Measurements from ENCODE around the gene SSPN.
A peak's percentile ranks its signal among the peaks of the same experiment; 100 is the strongest.

The SSPN gene

GRCh38 chr12:26195250-26195640, at the start of gene SSPN:
Gene SSPN, plus strand, starts transcription at chr12:26195573. Its CDS starts 100 bp downstream, at chr12:26195673.
- no peak for DNase-seq (ENCODE audit: low spot score)

GRCh38 chr12:26148291-26148690, 47.1 kb upstream of the SSPN start:
- no peak for DNase-seq (ENCODE audit: low spot score)

DNA sequence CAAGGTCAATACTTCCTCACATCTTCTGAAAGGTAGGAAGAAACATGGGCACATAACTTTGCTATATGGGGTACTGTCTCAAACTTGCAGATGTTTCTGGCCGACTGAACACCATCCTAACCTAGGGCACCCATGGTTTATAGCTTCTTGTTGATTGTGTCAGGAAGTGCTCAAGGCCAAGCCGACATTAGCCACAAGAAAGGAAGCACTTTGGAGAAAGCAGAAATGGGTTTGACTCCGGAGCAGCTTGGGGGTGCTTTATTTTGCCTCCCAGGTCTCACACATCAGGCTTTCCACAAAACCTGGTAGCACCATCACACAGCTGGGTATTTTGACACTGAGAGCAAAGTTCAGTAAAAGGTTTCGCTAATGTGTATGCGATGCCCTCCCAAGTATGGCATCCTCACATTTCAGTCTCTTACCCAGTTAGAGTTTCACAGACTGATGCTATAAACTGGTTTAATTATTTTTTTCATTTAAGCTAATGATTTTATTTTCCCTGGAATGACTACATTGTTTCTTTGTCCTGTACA, 45.3 kb upstream of the SSPN start:
- no peak for DNase-seq (ENCODE audit: low spot score)

- no peak for DNase-seq (ENCODE audit: low spot score)
These were observed 44.5 kb upstream of the SSPN start for GRCh38 chr12:26150736-26151450.

DNA sequence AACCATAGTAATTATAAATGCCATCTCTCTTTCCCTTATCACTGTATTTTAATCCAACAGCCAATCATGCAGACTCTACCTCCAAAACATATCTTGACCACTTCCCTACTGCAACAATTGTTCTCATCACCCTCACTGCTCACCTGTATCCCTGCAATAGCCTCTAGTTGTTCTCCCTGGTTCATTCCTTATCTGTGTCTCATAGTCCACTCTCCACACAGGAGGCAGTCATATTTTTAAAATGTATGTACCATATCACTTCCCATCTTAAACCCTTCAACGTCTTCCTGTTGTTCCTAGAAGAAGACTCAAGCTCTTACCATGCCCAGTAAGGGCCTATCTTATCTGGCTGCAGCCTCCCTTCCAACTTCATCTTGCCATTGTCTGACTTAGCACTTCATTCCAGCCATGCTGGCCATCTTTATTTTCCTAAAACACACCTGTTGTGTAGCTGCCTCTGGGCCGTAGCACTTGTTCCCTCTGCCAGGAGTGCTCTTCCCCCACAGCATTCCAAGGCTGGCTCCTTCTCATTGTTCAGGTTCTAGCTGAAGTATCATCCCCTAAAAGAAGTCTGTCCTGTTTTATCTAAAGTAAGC, 42.8 kb upstream of the SSPN start:
- DNase-seq (ENCODE audit: low spot score) = no peak

DNA sequence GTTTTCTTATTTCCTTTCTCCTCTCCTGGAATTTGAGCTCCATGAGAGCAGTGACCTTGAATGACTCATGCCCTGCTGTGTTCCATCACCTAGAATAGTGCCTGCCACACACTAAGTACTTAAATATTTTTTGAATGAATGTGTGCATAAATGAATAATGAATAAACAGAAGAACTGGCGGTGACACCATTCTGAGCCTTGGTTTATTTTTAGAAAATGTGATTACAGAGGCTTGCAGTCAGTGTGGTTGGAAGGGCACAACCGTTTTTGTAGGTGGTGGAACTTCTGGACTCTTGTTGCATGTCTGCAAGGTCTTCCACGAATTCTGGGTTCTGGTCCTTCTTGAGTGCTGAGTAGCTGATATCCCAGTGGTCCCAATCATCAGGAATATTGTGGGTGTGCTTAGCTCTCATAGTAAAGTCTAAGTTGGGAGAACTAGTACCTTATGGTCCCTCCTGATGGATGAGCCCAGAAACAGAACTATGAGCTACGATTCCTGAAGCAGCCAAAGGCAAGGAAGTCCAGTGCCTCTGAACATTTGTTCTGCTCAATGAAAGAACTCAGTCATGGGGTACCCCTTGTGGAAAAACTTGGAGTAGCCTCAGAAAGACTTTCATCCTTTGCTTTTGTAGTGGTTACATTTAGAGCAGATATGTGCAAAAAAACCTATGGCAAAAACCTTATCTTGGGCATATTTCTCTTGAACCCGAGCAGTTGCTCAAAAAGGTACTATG, 41.8 kb upstream of the SSPN start:
- peak; percentile 97 for DNase-seq (ENCODE audit: low spot score)

GRCh38 chr12:26156201-26156871, 39.0 kb upstream of the SSPN start:
- no peak for DNase-seq (ENCODE audit: low spot score)

DNA sequence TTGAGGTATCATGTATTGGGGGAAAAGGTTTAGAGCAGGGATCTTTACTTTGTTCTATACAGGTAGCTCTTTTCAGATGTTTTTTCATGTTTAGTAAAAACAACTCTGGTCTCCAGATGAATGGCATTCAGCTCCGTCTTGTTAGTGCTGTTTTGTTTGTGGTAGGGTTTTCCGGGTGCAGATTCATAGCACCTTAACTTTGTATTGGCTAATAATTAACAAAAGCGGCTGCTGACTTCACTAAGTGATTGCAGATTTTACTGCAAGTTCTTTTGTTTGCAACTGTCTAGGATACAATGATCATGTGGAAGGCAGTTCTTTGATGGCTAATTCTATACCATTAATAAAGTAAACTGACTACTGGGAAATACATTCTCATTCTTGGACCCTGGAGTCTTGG, 38.4 kb upstream of the SSPN start:
- no peak for DNase-seq (ENCODE audit: low spot score)

- no peak for DNase-seq (ENCODE audit: low spot score)
These were observed 37.2 kb upstream of the SSPN start for GRCh38 chr12:26158078-26158764.

GRCh38 chr12:26162174-26162573, 33.2 kb upstream of the SSPN start:
- DNase-seq (ENCODE audit: low spot score) = no peak

DNA sequence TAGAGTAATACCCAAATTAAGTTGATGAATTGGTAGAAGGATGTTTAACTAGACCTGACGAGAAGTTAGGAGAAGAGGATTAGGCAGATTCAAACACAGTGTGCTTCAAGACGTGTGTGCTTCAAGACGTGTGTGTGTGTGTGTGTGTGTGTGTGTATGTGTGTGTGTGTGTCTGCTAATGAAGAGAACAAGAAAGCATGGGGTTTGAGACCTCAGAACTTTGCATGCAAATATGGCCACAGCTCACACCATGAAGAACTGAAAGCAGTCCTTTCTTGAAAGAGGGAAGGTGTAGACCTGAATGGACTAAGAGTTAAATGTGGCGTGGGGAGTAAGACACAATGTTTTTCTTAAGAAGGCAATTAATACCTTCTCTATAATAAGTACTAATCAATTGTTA, 32.5 kb upstream of the SSPN start:
- DNase-seq (ENCODE audit: low spot score) = no peak

DNA sequence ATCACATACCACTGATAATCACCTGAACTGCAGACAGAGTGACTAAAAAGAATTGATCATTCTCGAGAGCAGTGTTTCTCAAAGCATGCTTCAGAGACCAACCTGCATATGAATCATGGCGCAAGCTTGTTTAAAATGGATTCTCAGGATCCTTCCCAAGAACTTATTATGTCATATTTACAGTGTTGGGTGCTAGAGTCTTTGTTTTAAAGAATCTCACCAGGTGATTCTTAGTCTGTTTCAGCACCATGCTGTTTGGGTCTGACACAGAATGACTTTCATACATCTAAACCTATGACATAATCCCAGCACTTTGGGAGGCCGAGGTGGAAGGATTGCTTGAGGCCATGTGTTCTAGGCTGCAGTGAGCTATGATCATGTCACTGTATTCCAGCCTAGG, 31.3 kb upstream of the SSPN start:
- no peak for DNase-seq (ENCODE audit: low spot score)

DNA sequence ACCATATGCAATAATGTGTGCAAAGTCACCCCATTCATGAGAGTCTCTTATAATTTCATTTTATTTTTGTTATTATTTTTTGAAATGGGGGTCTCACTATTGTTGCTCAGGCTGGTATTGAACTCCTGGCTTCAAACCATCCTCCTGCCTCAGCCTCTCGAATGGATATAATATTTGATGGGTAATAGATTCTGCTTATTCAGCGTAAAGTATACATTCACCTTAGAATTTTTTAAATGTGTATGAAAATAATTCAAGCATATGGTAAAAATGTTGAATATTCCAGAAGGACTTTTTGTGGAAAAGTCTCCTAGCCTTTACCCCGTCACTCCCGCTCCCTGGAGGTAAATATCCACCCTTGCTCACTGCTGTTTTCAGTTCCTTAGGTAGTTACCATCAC, 23.4 kb upstream of the SSPN start:
- DNase-seq (ENCODE audit: low spot score) = no peak

- no peak for DNase-seq (ENCODE audit: low spot score)
These were observed 22.8 kb upstream of the SSPN start for GRCh38 chr12:26172539-26172938.

GRCh38 chr12:26172946-26173552, 22.3 kb upstream of the SSPN start:
- DNase-seq (ENCODE audit: low spot score) = no peak

- DNase-seq (ENCODE audit: low spot score) = no peak
These were observed 18.6 kb upstream of the SSPN start for GRCh38 chr12:26176725-26177124.

GRCh38 chr12:26177283-26177682, 18.1 kb upstream of the SSPN start:
- DNase-seq (ENCODE audit: low spot score) = no peak

- DNase-seq (ENCODE audit: low spot score) = no peak
These were observed 15.5 kb upstream of the SSPN start for GRCh38 chr12:26179826-26180225.

DNA sequence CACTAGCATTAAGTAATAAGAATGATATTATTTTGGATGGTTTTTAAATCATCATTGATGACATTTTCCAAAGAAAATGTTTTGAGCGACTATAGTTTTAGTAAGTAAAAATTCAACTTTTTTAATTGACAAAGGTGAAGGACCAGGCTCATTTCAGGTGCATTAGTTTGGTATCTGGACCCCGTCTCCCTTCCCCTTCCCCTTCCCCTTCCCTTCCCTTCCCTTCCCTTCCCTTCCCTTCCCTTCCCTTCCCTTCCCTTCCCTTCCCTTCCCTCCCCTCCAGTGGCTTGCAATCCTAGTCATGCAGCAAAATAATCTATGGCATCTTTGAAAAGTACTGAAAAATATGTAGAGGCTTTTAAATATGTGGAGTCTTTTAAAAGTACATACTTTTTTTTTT, 13.0 kb upstream of the SSPN start:
- no peak for DNase-seq (ENCODE audit: low spot score)

GRCh38 chr12:26185532-26186320, 9.6 kb upstream of the SSPN start:
- no peak for DNase-seq (ENCODE audit: low spot score)

All from RKO (cell line).